Epithelial cell of umbilical artery (primary cell): ENCODE measurements around the gene C1orf105. TPM values are rescaled to one million over a fixed set of nuclear protein-coding genes. Genes with fewer than 3 reads are reported as not detected.

ENCODE experiments used
- total RNA-seq: library from RNA; depleted of rRNA; stranded (reverse); fragments of >200 nt; gene quantifications from 2 replicates; pipeline ENCODE4 v1.2.3, GENCODE V29; 2014

C1orf105 gene, protein sequence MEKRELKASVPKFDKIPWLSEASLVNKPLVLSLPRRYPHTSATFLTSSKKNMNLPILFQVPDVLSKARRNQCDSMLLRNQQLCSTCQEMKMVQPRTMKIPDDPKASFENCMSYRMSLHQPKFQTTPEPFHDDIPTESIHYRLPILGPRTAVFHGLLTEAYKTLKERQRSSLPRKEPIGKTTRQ
- total RNA-seq, result not detected in 2 replicates

DNA sequence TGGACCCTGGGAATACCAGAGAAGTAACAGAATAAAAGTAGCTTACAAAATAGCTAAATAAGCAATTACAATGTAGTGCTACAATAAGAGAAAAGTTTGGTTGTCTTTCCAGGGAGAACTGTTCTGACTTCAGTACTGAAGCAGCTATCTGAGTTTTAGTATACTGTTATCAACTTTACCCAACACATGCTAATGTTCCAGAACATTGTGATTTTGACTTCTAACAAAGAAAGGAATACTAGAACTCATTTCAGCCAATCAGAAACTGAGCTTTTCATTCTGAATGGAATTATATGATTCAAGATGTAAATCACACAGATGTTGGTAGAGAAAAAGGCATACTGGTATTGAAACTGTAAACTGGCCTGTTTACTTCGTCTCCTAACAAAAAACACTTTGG lies at the start of gene C1orf105:
Gene C1orf105, plus strand, starts transcription at position 301 of the 400 bp plus-strand sequence. CDS start 201 bp downstream, outside the sequence.

DNA sequence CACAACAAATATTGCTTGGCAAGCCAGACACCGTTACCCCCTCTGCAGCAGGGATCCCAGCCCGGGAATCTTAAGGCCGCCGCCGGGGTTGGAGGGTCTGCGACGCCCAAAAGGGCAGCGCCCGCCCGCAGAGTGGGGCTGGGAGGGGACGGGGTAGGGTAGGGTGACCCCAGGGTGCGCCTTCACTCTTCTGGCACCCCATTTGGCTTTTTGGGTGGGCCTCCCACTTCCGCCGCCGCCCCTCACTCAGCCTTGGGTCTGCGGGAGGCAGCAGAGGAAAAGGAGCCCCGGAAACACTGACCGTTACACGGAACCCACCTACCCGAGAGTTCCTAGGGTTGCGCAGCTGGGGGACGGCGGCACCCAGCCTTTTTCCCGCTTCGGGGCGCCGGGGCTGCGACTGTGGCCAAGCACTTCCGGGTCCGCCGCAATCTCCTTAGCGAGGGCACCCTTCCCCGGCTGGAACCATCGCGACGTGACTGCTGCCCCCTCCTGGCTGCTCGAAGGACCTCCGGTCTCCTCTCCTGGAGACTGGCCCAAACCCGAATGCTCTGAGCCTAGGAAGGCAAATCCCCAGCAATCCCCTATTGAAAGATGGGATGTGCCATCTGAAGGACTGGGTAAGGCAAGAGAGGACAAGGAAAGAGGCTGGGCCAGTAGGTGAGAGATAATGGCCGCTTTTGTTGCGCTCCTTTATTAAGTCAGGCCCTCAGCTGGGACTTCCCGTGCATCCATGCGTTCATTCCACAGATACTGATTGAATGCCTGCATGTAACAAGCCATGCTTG lies 23.4 kb downstream of the C1orf105 start, which contains the start of gene PIGC:
Gene PIGC, minus strand, starts transcription at position 404 of the 788 bp plus-strand sequence. CDS start 1,447 bp downstream, outside the sequence.

Other genes starting within 250 kb of the C1orf105 start
- 16.6 and 26.3 TPM in 2 replicates for gene PIGC, start 23.4 kb downstream of the C1orf105 start, total RNA-seq
- 22.4 and 28.1 TPM in 2 replicates for gene SUCO, start 112.5 kb downstream of the C1orf105 start, total RNA-seq
- not detected in 2 replicates for gene FASLG, start 238.4 kb downstream of the C1orf105 start, total RNA-seq